Neuronal stem cell (in vitro differentiated cells): ENCODE measurements around the gene NEK3.

Experiments
- DNase-seq: peaks from one replicate; pipeline ENCODE4 v3.0.0-alpha.2; 2013; ENCODE audit warnings: low spot score
- H2AFZ ChIP-seq: one replicate; pipeline ENCODE4 v1.6.1; 2013; ENCODE audit warnings: mild to moderate bottlenecking, low read length, inconsistent platforms
- H2AK5ac ChIP-seq: 2 replicates; pipeline ENCODE4 v1.6.1; 2013; ENCODE audit warnings: low read depth, mild to moderate bottlenecking, inconsistent platforms, low read length, moderate library complexity, mixed read lengths
- H2BK120ac ChIP-seq: 2 replicates; pipeline ENCODE4 v1.6.1; 2013; ENCODE audit warnings: low read depth, mild to moderate bottlenecking, inconsistent platforms, low read length, moderate library complexity, mixed read lengths
- H2BK12ac ChIP-seq: one replicate; pipeline ENCODE4 v1.6.1; 2013; ENCODE audit warnings: low read length, inconsistent platforms
- H2BK15ac ChIP-seq: 2 replicates; pipeline ENCODE4 v1.6.1; 2013; ENCODE audit warnings: mild to moderate bottlenecking, low read length, inconsistent platforms, mixed read lengths
- H2BK5ac ChIP-seq: one replicate; pipeline ENCODE4 v1.6.1; 2013; ENCODE audit warnings: inconsistent platforms, mild to moderate bottlenecking, low read length, moderate library complexity
- H3K14ac ChIP-seq: one replicate; pipeline ENCODE4 v1.6.1; 2013; ENCODE audit warnings: low read length, inconsistent platforms
- H3K18ac ChIP-seq: 2 replicates; pipeline ENCODE4 v1.6.1; 2013; ENCODE audit warnings: low read length, inconsistent platforms
- H3K23ac ChIP-seq: 2 replicates; pipeline ENCODE4 v1.6.1; 2013; ENCODE audit warnings: low read depth, mild to moderate bottlenecking, mixed read lengths, low read length, inconsistent platforms; ENCODE audit not compliant: poor library complexity
- H3K27ac ChIP-seq: replicated peaks from 3 replicates; pipeline ENCODE4 v1.5.1; 2013; ENCODE audit warnings: low read length, inconsistent platforms
- H3K27me3 ChIP-seq, 3 experiments: 2 replicates each; pipeline ENCODE4 v1.6.1; 2013; ENCODE audit warnings: low read length in 3 of 3, mild to moderate bottlenecking in 2 of 3, inconsistent platforms in 1 of 3, low read depth in 1 of 3, mixed read lengths in 1 of 3, moderate library complexity in 1 of 3; ENCODE audit not compliant: control insufficient read depth in 3 of 3, insufficient read depth in 3 of 3
- H3K36me3 ChIP-seq, 2 donors: replicated peaks in 1 of 2; 2 replicates each; pipeline ENCODE4 v1.6.1; 2013; ENCODE audit warnings: low read length in 2 of 2; ENCODE audit not compliant: control insufficient read depth in 2 of 2, insufficient read depth in 2 of 2
- H3K4ac ChIP-seq: 2 replicates; pipeline ENCODE4 v1.6.1; 2013; ENCODE audit warnings: inconsistent platforms, mild to moderate bottlenecking, low read length, moderate library complexity
- H3K4me1 ChIP-seq, 2 donors: 1 replicate in 1 of 2; 2 replicates in 1 of 2; pipeline ENCODE4 v1.6.1; 2013; ENCODE audit warnings: low read length in 2 of 2, low read depth in 1 of 2; ENCODE audit not compliant: control insufficient read depth in 2 of 2, insufficient read depth in 1 of 2
- H3K4me2 ChIP-seq: one replicate; pipeline ENCODE4 v1.6.1; 2013; ENCODE audit warnings: mild to moderate bottlenecking, low read length, inconsistent platforms; ENCODE audit not compliant: insufficient read depth, poor library complexity, severe bottlenecking
- H3K4me3 ChIP-seq, 2 donors: 2 replicates each; pipeline ENCODE4 v1.5.1; 2013; ENCODE audit warnings: low read length in 2 of 2, mild to moderate bottlenecking in 2 of 2, inconsistent platforms in 1 of 2, moderate library complexity in 1 of 2
- H3K79me1 ChIP-seq: one replicate; pipeline ENCODE4 v1.6.1; 2013; ENCODE audit warnings: low read depth, mild to moderate bottlenecking, inconsistent platforms, low read length, moderate library complexity
- H3K9ac ChIP-seq: one replicate; pipeline ENCODE4 v1.6.1; 2013; ENCODE audit warnings: mild to moderate bottlenecking, low read depth, low read length, inconsistent platforms; ENCODE audit not compliant: poor library complexity
- H3K9me3 ChIP-seq, 2 donors: replicated peaks in 1 of 2; 2 replicates each; pipeline versions ENCODE3 to v1.6.1; 2013; ENCODE audit warnings: low read length in 2 of 2, mild to moderate bottlenecking in 2 of 2, inconsistent platforms in 1 of 2, low read depth in 1 of 2, mixed read lengths in 1 of 2, moderate library complexity in 1 of 2; ENCODE audit not compliant: control insufficient read depth in 2 of 2, insufficient read depth in 1 of 2
- H4K8ac ChIP-seq: one replicate; pipeline ENCODE4 v1.6.1; 2013; ENCODE audit warnings: low read depth, mild to moderate bottlenecking, inconsistent platforms, low read length, moderate library complexity
- H4K91ac ChIP-seq: one replicate; pipeline ENCODE4 v1.6.1; 2013; ENCODE audit warnings: low read length, low read depth, mild to moderate bottlenecking, inconsistent platforms; ENCODE audit not compliant: poor library complexity
- WGBS, 2 donors: extraction: QIAGEN DNeasy Blood & Tissue Kit; methylation state at CpG; one replicate each; pipeline ENCODE4 v1.1.7; 2013; ENCODE audit warnings: missing lambda C conversion rate in 2 of 2, mixed read lengths in 1 of 2; ENCODE audit not compliant: insufficient read length in 2 of 2, insufficient replicate concordance in 1 of 2; ENCODE audit errors: extremely low coverage in 2 of 2; 5-methylcytosine and 5-hydroxymethylcytosine counted together

NEK3 gene

GRCh38 chr13:52147225-52147624 is 12.2 kb downstream of the NEK3 start:
- DNase-seq, result no peak
- Histone ChIP-seq H3K4me1 (no peaks in the 10 kb centered on the region), H3K36me3 (peaks cover 0 to 56% of the 10 kb centered on the region in 2 donors), H2AFZ (no peak overlapping the region), H3K14ac (no peak overlapping the region), H2BK120ac (no peak overlapping the region), H4K91ac (no peak overlapping the region), H3K23ac (no peak overlapping the region), H3K4me2 (no peak overlapping the region), H2BK12ac (no peak overlapping the region), H3K27me3 (no peaks in the 10 kb centered on the region), H2BK5ac (no peak overlapping the region), H4K8ac (no peak overlapping the region), H3K27ac (no peak overlapping the region), H3K79me1 (no peaks in the 10 kb centered on the region), H2AK5ac (no peak overlapping the region), H3K9me3 (no peaks in the 10 kb centered on the region), H3K18ac (no peak overlapping the region), H3K4me3 (no peak overlapping the region), H3K4ac (no peak overlapping the region), H3K9ac (no peak overlapping the region), H2BK15ac (no peak overlapping the region)
- no CpG with 5 or more reads among the region's 1 CpG for WGBS, 2 donors

GRCh38 chr13:52141299-52141698 is 18.1 kb downstream of the NEK3 start:
- Histone ChIP-seq H4K91ac (no peak overlapping the region), H3K36me3 (peaks cover 0 to 43% of the 10 kb centered on the region in 2 donors), H2AK5ac (no peak overlapping the region), H3K4ac (no peak overlapping the region), H4K8ac (no peak overlapping the region), H3K14ac (no peak overlapping the region), H3K27me3 (no peaks in the 10 kb centered on the region), H2AFZ (no peak overlapping the region), H3K23ac (no peak overlapping the region), H3K9me3 (no peaks in the 10 kb centered on the region), H3K4me1 (peaks cover 0 to 3% of the 10 kb centered on the region in 2 donors), H3K18ac (no peak overlapping the region), H2BK15ac (no peak overlapping the region), H3K4me2 (no peak overlapping the region), H2BK120ac (no peak overlapping the region), H3K79me1 (no peaks in the 10 kb centered on the region), H2BK5ac (no peak overlapping the region), H3K27ac (no peak overlapping the region), H3K4me3 (no peak overlapping the region), H3K9ac (no peak overlapping the region), H2BK12ac (no peak overlapping the region)
- WGBS, 2 donors, result no CpG with 5 or more reads among the region's 2 CpGs
- DNase-seq, result no peak

GRCh38 chr13:52137489-52137888 is 21.9 kb downstream of the NEK3 start:
- Histone ChIP-seq H3K9ac (no peak overlapping the region), H3K4me1 (peaks cover 0 to 3% of the 10 kb centered on the region in 2 donors), H3K27me3 (no peaks in the 10 kb centered on the region), H3K27ac (no peak overlapping the region), H2BK12ac (no peak overlapping the region), H3K23ac (no peak overlapping the region), H2AK5ac (no peak overlapping the region), H2AFZ (no peak overlapping the region), H2BK15ac (no peak overlapping the region), H4K8ac (no peak overlapping the region), H3K4ac (no peak overlapping the region), H2BK5ac (no peak overlapping the region), H3K79me1 (no peaks in the 10 kb centered on the region), H3K18ac (no peak overlapping the region), H3K14ac (no peak overlapping the region), H3K4me3 (no peak overlapping the region), H3K9me3 (no peaks in the 10 kb centered on the region), H3K36me3 (peaks cover 6 to 62% of the 10 kb centered on the region in 2 donors), H4K91ac (no peak overlapping the region), H3K4me2 (no peak overlapping the region), H2BK120ac (no peak overlapping the region)
- WGBS, 2 donors, result no CpG with 5 or more reads among the region's 3 CpGs
- DNase-seq, result no peak

- Histone ChIP-seq H3K4me2 (no peak overlapping the region), H3K14ac (no peak overlapping the region), H4K8ac (no peak overlapping the region), H3K9ac (no peak overlapping the region), H3K79me1 (no peaks in the 10 kb centered on the region), H3K27ac (no peak overlapping the region), H3K36me3 (peaks cover 9 to 68% of the 10 kb centered on the region in 2 donors), H4K91ac (no peak overlapping the region), H2AFZ (no peak overlapping the region), H2BK120ac (no peak overlapping the region), H3K4me1 (peaks cover 0 to 3% of the 10 kb centered on the region in 2 donors), H3K18ac (no peak overlapping the region), H2BK5ac (no peak overlapping the region), H3K27me3 (no peaks in the 10 kb centered on the region), H3K4ac (no peak overlapping the region), H2BK12ac (no peak overlapping the region), H3K9me3 (peaks cover 0 to 2% of the 10 kb centered on the region in 2 donors), H3K23ac (no peak overlapping the region), H3K4me3 (no peak overlapping the region), H2BK15ac (no peak overlapping the region), H2AK5ac (no peak overlapping the region)
- DNase-seq, result no peak
Measured at GRCh38 chr13:52136763-52137162, 22.6 kb downstream of the NEK3 start.
